Stimulated activated CD4-positive, alpha-beta T cell treated with anti-CD3 and anti-CD28 coated beads, TNF-alpha, amount 100 ng/mL, for 24 hours (primary cell): Measurements from ENCODE around the gene C16orf92.
A peak's percentile ranks its signal among the peaks of the same experiment; 100 is the strongest.
"Not testable (repeated sequence)": the region's sequence is repeated elsewhere in the genome, so short reads cannot be mapped to it uniquely, and the experiment has no call there.

Experiments used
- DNase-seq, 3 experiments: peaks; one replicate each; pipeline ENCODE4 v3.0.0-alpha.2; 2020; ENCODE audit warnings: low read depth in 3 of 3

The C16orf92 gene

DNA sequence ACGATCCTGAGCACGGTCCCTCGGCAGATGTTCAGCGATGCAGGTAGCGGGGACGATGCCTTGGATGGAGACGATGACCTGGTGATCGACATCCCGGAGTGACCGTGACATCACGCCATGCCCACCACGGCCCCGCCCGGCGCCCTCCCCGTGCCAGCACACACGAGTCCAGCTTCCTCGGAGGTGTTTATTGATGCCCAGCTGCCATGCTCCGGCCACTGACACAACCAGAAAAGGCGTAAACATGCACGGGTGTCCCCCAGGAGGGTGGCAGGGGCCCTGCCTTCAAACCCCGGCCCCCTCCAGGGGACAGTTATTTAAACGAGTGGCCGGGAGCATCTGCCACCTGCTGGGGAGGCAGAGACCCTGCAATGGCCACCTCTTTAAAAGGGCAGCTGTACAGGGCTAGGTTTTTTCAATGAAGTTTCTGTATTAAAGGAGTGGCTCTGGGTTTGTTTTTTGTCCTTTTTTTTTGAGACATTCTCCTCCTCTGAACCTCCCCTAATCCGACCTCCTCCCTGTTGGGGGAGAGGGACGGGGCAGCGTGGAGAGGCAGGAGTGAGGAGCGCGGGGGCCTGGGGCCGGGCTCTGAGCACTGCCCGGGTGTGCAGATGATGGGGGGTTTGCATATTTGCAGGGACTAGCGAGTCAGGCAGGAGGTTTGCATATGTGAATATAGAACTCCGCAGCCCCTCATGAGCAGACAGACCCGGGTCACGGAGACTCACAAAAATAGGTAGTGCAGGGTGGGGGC is 17.5 kb upstream of the C16orf92 start:
- no peak for DNase-seq

DNA sequence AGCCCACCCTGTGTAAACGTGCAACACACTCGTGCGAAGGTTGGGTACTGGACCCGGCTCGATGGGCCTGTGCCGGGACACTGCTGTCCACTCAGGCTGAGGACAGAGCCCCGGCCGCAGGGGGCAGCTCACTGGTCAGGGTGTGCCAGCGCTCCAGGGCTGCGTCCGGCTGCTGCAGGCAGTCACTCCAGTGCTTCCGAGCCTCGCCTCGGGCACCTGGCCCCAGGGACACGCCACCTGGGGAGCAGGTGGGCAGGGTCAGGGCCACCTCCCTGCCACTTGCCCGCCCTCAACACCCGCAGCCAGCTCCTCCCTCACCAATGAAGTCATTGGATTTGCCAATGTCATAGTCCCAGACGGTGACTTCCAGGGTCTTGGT is 16.9 kb upstream of the C16orf92 start:
- no peak for DNase-seq

DNA sequence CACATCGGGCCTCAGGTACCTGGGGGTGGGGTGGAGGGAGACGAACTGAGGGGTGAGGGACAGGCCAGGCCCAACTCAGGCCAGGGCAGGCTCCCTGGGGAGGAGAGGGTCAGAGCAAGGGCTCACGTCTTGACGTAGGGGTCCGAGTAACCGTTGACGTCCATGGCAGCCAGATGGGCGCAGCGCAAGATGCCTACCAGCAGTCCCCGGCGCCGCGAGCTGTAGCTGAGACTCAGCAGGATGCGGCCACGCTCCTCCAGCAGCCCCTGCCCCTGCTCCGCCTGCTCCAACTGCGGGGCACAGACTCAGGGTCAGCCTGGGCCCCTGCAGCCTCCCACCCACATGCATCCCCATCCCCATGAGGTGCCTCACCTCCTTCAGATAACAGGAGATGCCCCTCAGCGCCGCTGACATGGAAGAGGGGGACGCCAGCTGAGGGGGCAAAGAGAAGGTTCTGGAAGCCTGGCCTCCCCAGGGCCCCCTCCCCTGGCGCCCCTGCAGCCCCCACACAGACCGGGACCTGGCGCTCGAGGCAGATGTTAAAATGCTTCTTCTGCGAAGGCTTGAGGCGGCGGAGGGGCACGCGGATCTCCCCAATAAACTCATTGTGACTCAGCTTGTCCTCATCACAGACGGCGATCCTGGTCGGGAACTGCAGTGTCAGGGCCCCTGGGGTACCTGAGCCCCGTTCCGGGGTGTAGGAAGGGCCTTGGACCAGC is 16.2 kb upstream of the C16orf92 start:
- DNase-seq = no peak

DNA sequence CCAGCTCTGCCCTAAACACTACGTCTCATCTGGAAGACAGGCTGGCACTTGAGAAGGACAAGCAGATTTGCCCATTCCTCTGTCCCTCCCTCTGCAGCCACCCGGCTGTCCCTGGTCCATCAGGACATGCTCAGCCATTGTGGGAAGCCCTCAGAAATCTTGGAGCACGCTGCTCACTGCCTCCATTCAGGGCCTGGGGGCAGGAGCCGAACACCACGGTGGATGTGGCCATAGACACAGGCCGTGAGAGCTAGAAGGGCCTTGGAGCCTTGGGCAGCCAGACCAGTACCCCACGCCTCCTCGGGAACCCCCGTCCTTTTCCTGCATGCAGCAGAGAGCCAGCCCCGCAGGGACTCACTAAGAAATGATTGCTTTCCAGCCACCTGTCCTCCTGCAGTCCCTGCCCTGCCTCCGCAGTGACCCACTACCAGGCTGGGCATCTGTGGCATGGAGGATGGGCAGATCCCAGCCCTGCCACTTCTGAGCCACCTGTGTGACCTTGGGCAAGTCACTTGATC is 15.6 kb upstream of the C16orf92 start:
- DNase-seq = no peak

DNA sequence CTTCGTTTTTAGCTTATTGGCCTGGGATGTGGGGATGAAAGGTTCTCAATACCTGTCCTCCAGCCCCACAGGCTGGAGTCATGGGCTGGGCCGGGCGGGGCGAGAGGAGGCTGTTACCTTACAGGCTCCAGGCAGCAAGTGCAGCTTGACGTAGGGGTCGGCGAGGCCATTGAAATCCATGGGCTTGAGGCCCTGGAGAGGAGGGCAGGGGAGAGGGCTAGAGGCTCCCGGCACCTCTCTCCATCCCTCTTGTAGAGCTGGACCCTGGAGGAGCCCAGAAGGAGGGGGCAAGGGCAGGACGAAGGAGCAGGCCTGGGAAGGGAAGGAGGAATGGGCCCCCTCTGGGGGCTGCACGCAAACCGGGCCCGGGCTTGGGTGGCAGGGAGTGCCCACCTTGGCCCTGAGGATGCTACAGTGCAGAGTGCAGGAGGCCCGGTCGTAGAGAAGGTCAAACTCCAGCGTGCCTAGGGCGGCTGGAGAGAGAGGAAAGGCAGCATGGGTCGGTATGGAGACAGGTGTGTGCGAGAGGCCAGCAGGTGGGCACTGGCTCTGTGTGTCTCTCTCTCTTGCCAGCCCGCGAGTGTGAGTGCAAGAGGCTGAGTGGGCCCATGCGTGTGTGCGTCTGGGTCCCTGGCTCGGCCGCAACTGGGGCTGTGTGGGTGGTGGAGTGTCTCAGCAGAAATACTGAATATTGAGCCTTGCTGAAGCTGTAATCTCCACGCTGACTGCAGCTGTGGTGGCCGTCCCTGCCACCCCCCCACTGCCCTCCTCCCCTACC is 13.7 kb upstream of the C16orf92 start:
- DNase-seq = no peak

DNA sequence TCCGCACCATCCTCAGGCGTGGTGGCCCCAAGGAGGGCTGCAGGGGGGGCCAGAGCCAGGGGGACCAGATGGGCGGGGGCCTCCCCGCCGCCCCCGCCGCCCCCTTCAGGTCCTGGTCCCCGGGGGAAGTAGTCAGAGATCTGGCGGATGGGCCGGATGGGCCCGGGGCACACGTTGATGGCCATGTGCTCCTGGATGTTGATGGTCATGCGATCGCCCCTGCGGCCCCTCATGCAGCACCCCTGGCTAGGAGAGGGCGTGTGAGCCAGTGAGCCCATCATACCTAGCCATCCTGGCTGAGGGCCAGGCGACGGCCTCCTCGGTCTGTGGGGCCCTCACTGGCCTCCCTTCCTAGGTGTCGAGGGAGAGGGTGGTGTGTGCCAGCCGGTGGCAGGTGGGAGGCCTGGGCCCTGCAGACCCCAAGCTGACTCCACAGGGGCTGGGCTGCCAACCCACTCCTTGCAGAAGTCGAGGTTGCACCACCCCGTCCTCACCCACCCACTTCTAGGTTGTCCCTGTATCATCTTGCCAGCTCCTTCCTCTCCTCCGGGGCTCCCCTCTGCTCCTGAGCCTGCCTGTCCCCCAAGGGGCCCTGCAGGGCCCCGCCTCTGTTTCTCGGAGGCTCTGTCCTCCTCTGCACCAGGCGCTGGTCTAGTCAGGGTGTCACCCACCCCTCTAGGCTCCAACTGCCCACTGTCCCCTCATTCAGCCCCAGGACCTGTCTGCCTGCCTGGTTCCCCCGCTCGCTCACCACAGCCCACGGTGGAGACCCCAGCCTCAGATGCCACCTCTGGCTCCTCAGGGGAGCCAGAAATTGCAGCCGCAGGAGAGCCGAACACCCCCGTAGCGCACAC is 12.8 kb upstream of the C16orf92 start:
- no peak for DNase-seq

DNA sequence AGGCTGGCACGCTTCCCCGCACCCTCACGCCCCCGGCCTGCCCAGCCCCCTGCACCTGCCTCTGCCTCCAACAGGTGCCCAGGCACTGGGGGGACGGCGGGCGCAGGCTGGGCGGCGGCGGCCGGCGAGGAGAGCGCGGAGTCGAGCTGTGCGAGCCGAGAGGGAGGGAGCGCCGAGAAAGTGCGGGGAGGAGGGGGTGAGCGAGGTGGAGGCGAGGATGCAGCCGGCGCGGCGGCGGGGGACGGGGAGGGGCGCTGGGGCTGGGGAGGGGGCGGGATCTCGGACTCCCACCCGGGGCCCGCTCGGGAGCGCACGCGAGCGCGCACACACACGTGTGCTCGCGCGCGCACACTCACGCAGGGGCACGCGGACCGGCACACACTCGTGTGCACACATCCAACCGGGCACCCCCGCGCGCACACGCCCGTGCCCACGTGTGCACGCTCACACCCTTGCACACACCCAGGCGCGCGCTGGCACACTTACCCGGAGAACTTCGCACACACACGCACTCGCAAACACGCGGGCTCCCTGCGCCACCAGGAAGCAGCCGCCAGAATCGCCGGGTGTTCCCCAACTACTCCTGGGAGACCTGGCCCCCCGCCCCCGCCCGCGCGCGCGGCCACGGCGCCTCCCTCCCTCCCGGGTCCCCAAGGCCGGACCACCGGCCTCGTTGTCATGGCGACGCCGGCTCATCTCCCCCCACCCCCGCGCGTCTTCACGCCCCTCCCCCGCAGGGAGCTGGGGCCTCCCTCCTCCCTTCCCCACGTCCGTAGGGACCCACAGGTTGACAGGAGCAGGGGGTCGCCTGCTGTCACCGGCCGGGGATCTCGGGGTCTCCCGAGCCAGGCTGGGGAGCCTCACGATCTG is 11.9 kb upstream of the C16orf92 start, which contains the start of gene DOC2A:
DOC2A (minus strand) TSS at position 184 of the 870 bp plus-strand sequence. CDS start 805 bp downstream, outside the sequence.
- peak in 1 of 3 experiments; percentile 34 for DNase-seq

DNA sequence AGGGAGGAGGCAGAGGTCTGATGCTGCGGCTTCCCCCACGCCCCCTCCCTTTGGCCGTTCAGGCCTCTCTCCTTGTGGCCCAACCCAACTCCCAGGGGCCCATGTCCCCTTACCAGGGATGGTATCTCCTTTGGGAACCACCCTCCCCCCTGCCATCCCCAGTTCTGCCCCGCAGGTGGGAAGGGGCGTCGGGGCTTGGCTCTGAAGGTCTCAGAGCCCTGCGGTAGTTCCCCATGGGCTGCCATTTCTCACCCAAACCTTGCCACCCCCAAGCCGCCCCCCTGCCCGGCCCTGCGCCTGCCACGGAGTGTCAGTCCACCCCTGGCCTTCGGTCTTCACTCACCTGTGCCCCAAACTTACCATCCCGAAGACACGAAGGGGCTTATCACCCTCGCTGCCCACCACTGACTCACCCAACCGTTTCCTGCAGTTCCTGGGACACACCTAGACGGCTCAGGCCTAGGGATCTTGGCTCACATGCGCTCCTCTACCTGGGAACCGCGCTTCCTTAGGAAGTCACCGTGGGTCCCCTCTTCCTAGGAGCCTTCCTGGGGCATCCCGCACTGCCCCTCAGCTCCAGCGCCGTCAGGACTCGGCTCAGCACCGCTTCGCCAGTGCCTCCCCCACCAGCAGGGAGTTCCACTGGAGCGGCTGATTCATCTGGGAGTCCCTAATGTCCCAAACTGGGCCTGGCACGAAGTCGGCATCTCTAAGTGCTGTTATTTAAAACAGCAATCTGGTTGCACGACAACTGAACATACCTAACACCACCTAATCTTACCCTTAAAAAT is 11.1 kb upstream of the C16orf92 start:
- no peak for DNase-seq

DNA sequence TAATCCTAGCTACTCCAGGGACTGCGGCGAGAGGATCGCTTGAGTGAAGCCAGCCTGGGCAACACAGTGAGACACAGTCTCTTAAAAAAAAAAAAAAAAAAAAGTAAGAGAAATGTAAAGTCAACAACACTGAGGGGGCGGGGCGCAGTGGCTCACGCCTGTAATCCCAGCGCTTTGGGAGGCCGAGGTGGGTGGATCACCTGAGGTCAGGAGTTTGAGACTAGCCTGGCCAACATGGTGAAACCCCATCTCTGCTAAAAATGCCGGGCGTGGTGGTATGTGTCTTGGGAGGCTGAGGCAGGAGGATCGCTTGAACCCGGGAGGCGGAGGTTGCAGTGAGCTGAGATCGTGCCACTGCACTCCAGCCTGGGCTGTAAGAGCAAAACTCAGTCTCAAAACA is 10.4 kb upstream of the C16orf92 start:
- not testable (repeated sequence) for DNase-seq

DNA sequence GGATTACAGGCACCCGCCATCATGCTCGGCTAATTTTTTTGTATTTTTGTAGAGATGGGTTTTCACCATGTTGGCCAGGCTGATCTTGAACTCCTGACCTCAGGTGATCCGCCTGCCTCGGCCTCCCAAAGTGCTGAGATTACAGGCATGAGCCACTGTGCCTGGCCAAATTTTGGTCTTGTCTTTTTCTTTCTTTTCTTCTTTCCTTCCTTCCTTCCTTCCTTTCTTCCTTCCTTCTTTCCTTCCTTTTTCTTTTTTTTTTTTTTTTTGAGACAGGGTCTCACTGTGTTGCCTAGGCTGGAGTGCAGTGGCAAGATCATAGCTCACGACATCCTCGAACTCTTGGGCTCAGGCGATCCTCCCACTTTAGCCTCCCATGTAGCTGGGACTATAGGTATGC is 7.5 kb upstream of the C16orf92 start:
- DNase-seq = not testable (repeated sequence)

DNA sequence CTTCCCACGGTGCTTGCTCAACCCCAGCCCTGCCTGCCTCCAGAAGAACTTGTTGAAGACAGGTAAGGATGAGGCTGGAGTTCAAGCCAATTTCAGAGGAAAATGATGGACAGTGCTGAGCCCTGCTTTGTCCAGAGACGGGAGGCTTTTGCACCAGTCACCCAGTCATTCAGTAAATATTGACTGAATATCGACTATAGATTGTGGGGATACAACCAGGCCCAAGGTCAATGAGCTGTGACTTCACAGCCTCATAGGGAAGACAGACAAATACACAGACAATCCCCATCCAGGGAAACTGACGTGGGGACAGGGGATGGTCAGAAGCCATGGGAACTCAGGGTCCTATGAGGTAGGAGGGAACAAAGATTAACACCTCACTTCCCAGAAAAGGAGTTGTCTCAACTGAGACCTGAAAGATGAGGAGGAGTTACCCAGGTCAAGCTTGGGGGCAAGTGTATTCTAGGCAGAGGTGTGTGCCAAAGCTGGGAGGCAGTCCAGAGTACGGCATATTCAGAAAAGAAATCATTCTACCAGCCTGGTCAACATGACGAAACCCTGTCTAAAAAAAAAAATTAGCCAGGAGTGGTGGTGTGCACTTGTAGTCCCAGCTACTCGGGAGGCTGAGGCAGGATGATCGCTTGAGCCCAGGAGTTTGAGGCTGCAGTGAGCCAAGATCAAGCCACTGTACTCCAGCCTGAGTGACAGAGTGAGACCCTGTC is 6.3 kb upstream of the C16orf92 start:
- no peak for DNase-seq

DNA sequence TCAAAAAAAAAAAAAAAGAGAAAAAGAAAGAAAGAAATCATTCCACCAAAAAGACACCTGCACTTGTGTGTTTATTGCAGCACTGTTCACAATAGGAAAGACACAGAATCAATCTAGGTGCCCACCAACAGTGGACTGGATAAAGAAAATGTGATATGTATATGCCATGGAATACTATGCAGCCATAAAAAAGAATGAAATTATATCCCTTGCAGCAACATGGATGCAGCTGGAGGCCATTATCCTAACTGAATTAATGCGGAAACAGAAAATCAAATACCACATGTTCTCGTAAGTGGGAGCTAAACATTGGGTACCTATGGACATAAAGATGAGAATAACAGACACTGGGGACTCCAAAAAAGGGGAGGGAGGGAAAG is 5.7 kb upstream of the C16orf92 start:
- DNase-seq = no peak

DNA sequence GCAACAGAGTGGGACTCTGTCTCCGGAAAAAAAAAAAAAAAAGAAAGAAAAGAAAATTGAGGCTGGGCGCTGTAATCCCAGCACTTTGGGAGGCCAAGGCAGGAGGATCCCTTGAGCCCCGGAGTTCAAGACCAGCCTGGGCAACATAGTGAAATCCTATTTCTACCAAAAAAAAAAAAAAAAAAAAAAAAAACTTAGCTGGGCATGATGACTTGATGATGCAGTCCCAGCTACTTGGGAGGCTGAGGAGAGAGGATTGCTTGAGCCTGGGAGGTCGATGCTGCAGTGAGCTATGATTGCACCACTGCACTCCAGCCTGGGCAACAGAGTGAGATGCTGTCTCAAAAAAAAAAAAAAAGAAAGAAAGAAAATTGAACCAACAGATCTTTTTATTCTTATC is 5.1 kb upstream of the C16orf92 start:
- DNase-seq = not testable (repeated sequence)

DNA sequence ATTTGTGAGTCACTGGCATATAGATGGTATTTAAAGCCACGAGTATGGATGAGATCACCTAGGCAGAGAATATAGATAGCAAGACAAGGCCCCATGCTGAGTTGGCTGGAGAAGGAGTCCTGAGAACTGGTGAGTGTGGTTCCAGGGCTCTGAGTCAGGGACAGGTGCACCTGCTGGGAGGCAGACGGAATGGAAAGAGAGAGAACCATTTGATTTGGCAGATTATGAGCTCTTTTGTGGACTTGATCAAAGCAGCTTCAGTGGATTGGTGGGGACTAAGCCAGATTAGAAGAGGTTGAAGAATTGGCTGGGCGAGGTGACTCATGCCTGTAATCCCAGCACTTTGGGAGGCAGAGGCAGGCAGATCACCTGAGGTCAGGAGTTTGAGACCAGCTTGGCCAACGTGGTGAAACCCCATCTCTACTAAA is 4.3 kb upstream of the C16orf92 start:
- DNase-seq = no peak

DNA sequence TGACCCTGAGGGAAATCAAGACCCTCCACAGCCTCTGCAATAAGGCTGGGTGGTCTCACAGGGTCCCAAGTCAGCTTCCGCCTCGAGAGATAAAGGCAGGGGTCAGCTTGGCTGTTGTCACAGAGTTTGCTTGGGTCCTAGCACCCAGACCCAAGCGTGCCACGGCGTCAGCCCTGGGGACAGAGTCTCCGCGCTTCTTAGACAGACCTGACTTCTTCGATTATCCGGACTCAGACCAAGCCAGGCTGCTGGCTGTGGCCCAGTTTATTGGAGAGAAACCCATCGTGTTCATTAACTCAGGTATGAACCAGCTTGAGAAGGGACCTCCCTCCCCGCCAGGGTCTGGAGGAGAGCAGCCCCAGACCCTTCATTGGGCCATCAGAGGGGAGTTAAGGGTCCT is 588 bp downstream of the C16orf92 start:
- DNase-seq = no peak

DNA sequence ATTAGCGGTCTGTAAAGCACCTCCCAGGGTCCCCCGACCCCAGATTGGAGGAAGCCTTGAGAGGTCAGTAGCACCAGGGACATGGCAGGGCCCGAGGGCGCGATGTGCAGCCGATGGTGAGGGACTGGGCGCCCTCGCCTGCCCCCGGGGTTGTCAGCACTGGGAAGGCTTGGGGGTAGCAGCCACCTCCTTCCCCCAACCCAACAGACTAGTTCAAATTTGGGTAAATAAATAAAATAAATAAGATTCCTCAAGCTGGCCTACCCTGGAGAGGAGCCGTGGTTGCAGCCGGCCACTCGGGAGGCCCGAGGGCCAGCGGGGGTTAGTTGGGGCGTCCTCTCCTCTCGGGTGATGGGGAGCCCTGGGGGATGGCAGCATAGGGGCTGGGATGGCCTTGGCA is 1.5 kb downstream of the C16orf92 start:
- DNase-seq = no peak

DNA sequence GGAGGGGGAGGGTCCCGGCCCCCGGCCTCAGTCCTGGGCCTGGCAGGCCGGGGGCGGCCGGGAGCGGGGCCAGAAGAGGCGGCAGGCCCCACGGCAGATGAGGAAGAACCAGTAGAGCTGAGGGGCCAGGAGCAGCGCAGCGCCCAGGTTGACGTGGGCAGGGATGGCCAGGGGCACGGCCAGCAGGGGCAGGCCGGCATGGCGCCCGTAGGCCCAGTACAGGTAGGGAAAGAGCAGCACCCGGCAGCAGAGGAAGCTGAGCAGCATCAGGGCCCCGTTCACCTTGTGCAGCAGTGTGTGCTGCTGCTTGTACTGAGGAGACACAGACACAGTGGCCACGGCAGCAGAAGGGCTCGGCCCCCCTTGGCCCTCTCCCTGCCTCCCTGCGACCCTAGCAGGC is 2.2 kb downstream of the C16orf92 start:
- no peak for DNase-seq

DNA sequence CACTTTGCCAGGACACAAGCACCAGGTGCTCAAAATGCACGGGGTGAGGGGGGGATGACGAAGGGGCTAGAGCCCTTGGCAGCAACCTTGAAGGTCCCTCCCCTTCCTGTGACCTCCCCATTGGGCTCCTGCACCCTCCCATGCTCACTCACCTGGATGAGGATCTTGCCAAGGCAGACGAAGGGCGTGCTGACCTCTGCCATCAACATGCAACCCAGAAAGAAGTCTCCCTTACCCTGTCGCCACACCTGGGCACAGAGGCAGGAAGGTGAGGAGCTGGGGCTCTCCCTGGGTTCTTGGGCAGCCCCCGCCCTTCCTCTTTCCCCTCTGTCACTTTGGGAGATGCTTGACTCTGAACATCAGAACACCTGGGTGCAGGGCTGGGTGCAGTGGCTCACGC is 2.6 kb downstream of the C16orf92 start:
- DNase-seq = no peak

DNA sequence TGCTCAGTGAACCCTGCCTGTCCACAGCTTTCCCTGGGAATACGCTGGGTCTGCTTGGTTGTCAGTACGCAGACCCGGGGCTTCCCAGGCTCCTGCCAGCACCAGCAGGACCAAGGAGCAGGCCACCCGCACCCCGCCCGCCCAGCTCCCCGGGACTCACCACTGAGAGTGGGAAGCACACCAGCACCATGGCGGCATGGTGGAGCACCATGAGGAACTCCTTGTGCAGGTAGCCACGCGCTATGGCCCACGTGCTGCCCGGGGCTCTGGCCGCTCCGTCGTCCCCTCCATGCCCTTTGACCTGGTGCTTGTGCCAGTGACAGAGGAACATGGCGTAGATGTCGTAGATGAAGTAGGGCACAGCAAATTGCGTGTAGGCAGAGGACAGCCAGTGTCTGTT is 3.5 kb downstream of the C16orf92 start:
- no peak for DNase-seq
